Activated CD4-positive, alpha-beta memory T cell treated with anti-CD3 and anti-CD28 coated beads for 36 hours (primary cell): Measurements from ENCODE around the gene TNNT1. TPM values are rescaled to one million over a fixed set of nuclear protein-coding genes. Genes with fewer than 3 reads are reported as not detected.

Experiments used
- CTCF ChIA-PET: fragments of 350-600 bp; sonication (Branson Sonifier 250); formaldehyde crosslinking; loops from one replicate; lab custom pipeline; 2021; ENCODE audit warnings: antibody characterized with exemption, inconsistent platforms; lab: Charles Lee
- POLR2A ChIA-PET: fragments of 350-600 bp; sonication (Branson Sonifier 250); formaldehyde crosslinking; loops from one replicate; lab custom pipeline; 2021; ENCODE audit warnings: antibody characterized with exemption; lab: Charles Lee
- DNase-seq: peaks from one replicate; pipeline ENCODE4 v3.0.0-alpha.2; 2020
- H3K27ac Mint-ChIP-seq: one replicate; pipeline ENCODE4 v1.8.0; 2021; ENCODE audit warnings: mixed read lengths
- H3K27me3 Mint-ChIP-seq: one replicate; pipeline ENCODE4 v1.8.0; 2021; ENCODE audit warnings: mixed read lengths
- H3K36me3 Mint-ChIP-seq: one replicate; pipeline ENCODE4 v1.8.0; 2021; ENCODE audit warnings: mixed read lengths
- H3K4me1 Mint-ChIP-seq: one replicate; pipeline ENCODE4 v1.8.0; 2021; ENCODE audit warnings: low read depth, mixed read lengths
- H3K4me3 Mint-ChIP-seq: one replicate; pipeline ENCODE4 v1.8.0; 2021; ENCODE audit warnings: mild to moderate bottlenecking, mixed read lengths
- H3K9me3 Mint-ChIP-seq: one replicate; pipeline ENCODE4 v1.8.0; 2021; ENCODE audit warnings: mixed read lengths
- intact Hi-C: fragments of 100-400 bp; cut with micrococcal nuclease; formaldehyde crosslinking; loops from one replicate; pipeline ENCODE4 v1.15.1; 2023
- total RNA-seq, 2 experiments: library from RNA; stranded (reverse); gene quantifications; one replicate each; pipeline ENCODE4 v1.2.3, GENCODE V29; 2021

The TNNT1 gene
- total RNA-seq, 2 experiments from 2014 or later, result not detected

GRCh38 chr19:55133639-55134444 lies 15.2 kb downstream of the TNNT1 start:
- DNase-seq, result no peak
- Mint-ChIP-seq H3K36me3 (no peaks in the 10 kb centered on the region), H3K9me3 (no peaks in the 10 kb centered on the region), H3K4me1 (no peaks in the 10 kb centered on the region), H3K27me3 (peaks cover 35% of the 10 kb centered on the region), H3K27ac (no peak overlapping the region), H3K4me3 (no peak overlapping the region)
- intact Hi-C loops, result no loop called here
- ChIA-PET CTCF (interaction anchor here (1.2 to 1.6 kb wide), 2 partner anchors 16 to 46 kb away, joined by 3 to 6 read pairs; partner anchors contain the start of gene PPP1R12C), POLR2A (no interaction called here)

GRCh38 chr19:55132453-55133129 lies 16.4 kb downstream of the TNNT1 start:
- Mint-ChIP-seq H3K27me3 (peaks cover 34% of the 10 kb centered on the region), H3K4me3 (no peak overlapping the region), H3K27ac (no peak overlapping the region), H3K36me3 (no peaks in the 10 kb centered on the region), H3K9me3 (no peaks in the 10 kb centered on the region), H3K4me1 (no peaks in the 10 kb centered on the region)
- POLR2A ChIA-PET, result no interaction called here
- CTCF ChIA-PET, result interaction anchor here (1.3 to 1.6 kb wide), 2 partner anchors 44 to 371 kb away, joined by 3 to 6 read pairs; no protein-coding TSS in a partner anchor
- peak; percentile 20 for DNase-seq
- intact Hi-C loops, result no loop called here

- intact Hi-C loops, result no loop called here
- CTCF ChIA-PET, result no interaction called here
- Mint-ChIP-seq H3K4me1 (no peaks in the 10 kb centered on the region), H3K36me3 (no peaks in the 10 kb centered on the region), H3K27ac (no peak overlapping the region), H3K27me3 (peaks cover 37% of the 10 kb centered on the region), H3K9me3 (no peaks in the 10 kb centered on the region), H3K4me3 (no peak overlapping the region)
- DNase-seq, result no peak
- POLR2A ChIA-PET, result no interaction called here
These were observed 17.6 kb downstream of the TNNT1 start for GRCh38 chr19:55131421-55131820.

GRCh38 chr19:55119053-55119452 lies 30.0 kb downstream of the TNNT1 start:
- Mint-ChIP-seq H3K4me3 (peak overlapping the region; percentile 97), H3K27me3 (peaks cover 7% of the 10 kb centered on the region), H3K4me1 (peaks cover 30% of the 10 kb centered on the region), H3K36me3 (peaks cover 10% of the 10 kb centered on the region), H3K9me3 (no peaks in the 10 kb centered on the region), H3K27ac (peak overlapping the region; percentile 89)
- ChIA-PET CTCF (interaction anchor here (0.8 to 1.6 kb wide), 4 partner anchors 24 to 385 kb away, joined by 3 to 6 read pairs (median 4); no protein-coding TSS in a partner anchor), POLR2A (interaction anchor here (0.6 to 1.3 kb wide), 2 partner anchors 22 to 135 kb away, joined by 3 to 4 read pairs; no protein-coding TSS in a partner anchor)
- DNase-seq, result peak; percentile 22
- intact Hi-C loops, result no loop called here

- H3K27me3 Mint-ChIP-seq, result peaks cover 5% of the 10 kb centered on the region
- CTCF ChIA-PET, result interaction anchor here (0.8 to 2.0 kb wide), 6 partner anchors 16 to 385 kb away, joined by 3 to 6 read pairs (median 4); no protein-coding TSS in a partner anchor
- DNase-seq, result peak; percentile 65
- H3K4me1 Mint-ChIP-seq, result peaks cover 30% of the 10 kb centered on the region
- peak overlapping the region; percentile 89 for H3K27ac Mint-ChIP-seq
- no peaks in the 10 kb centered on the region for H3K9me3 Mint-ChIP-seq
- peak overlapping the region; percentile 97 for H3K4me3 Mint-ChIP-seq
- peaks cover 10% of the 10 kb centered on the region for H3K36me3 Mint-ChIP-seq
- intact Hi-C loops, result no loop called here
- POLR2A ChIA-PET, result interaction anchor here (1.3 to 1.5 kb wide), 3 partner anchors 135 to 289 kb away, joined by 3 to 7 read pairs (median 3); partner anchors contain the start of genes PPP6R1 and UBE2S
These were observed 30.5 kb downstream of the TNNT1 start for GRCh38 chr19:55118401-55118991.

GRCh38 chr19:55117663-55118391 lies 31.2 kb downstream of the TNNT1 start:
- peak overlapping the region; percentile 89 for H3K27ac Mint-ChIP-seq
- intact Hi-C loops, result loop anchor here (1.0 to 2.0 kb wide), 5 partner anchors 37 to 537 kb away; partner anchors contain the start of genes PPP6R1 and U2AF2
- H3K36me3 Mint-ChIP-seq, result peaks cover 10% of the 10 kb centered on the region
- peak; percentile 99 for DNase-seq
- ChIA-PET CTCF (interaction anchor here (0.6 to 2.0 kb wide), 12 partner anchors 16 to 1543 kb away, joined by 3 to 6 read pairs (median 4); no protein-coding TSS in a partner anchor), POLR2A (interaction anchor here (1.1 to 1.5 kb wide), 4 partner anchors 28 to 289 kb away, joined by 3 to 7 read pairs (median 3); partner anchors contain the start of genes PPP6R1 and UBE2S)
- peaks cover 30% of the 10 kb centered on the region for H3K4me1 Mint-ChIP-seq
- H3K9me3 Mint-ChIP-seq, result no peaks in the 10 kb centered on the region
- H3K4me3 Mint-ChIP-seq, result peak overlapping the region; percentile 97
- peaks cover under 1% of the 10 kb centered on the region for H3K27me3 Mint-ChIP-seq

GRCh38 chr19:55116859-55117662 lies 31.9 kb downstream of the TNNT1 start, which contains the start of gene PPP1R12C:
Gene PPP1R12C, minus strand, starts transcription at chr19:55117637. Its CDS starts 94 bp downstream, at chr19:55117543.
- ChIA-PET POLR2A (interaction anchor here (0.5 to 1.5 kb wide), 4 partner anchors 12 to 290 kb away, joined by 3 to 7 read pairs (median 3); partner anchors contain the start of genes PPP6R1 and UBE2S), CTCF (interaction anchor here (0.6 to 2.0 kb wide), 9 partner anchors 17 to 1544 kb away, joined by 3 to 5 read pairs (median 3); no protein-coding TSS in a partner anchor)
- intact Hi-C loops, result loop anchor here (1.0 to 2.0 kb wide), 5 partner anchors 36 to 538 kb away; partner anchors contain the start of genes PPP6R1 and U2AF2
- Mint-ChIP-seq H3K36me3 (peaks cover 10% of the 10 kb centered on the region), H3K4me1 (peaks cover 30% of the 10 kb centered on the region), H3K9me3 (no peaks in the 10 kb centered on the region), H3K27ac (peak within 1 kb of the TSS; percentile 89), H3K4me3 (peak within 1 kb of the TSS; percentile 97), H3K27me3 (no peaks in the 10 kb centered on the region)
- DNase-seq, result peak; percentile 35

- CTCF ChIA-PET, result interaction anchor here (1.1 to 2.0 kb wide), 4 partner anchors 24 to 516 kb away, joined by 3 to 5 read pairs (median 4); no protein-coding TSS in a partner anchor
These were observed 32.7 kb downstream of the TNNT1 start for GRCh38 chr19:55116232-55116858.

GRCh38 chr19:55115446-55116065 lies 33.5 kb downstream of the TNNT1 start:
- CTCF ChIA-PET, result interaction anchor here (0.8 to 0.9 kb wide), 2 partner anchors 26 to 27 kb away, joined by 3 to 4 read pairs; no protein-coding TSS in a partner anchor
- Mint-ChIP-seq H3K27ac (peak overlapping the region; percentile 86), H3K4me3 (peak overlapping the region; percentile 92), H3K4me1 (peaks cover 30% of the 10 kb centered on the region), H3K27me3 (no peaks in the 10 kb centered on the region), H3K9me3 (no peaks in the 10 kb centered on the region), H3K36me3 (peaks cover 12% of the 10 kb centered on the region)
- POLR2A ChIA-PET, result no interaction called here
- no peak for DNase-seq
- intact Hi-C loops, result loop anchor here (2.0 kb wide), 2 partner anchors 35 to 143 kb away; partner anchors contain the start of gene PPP6R1

More at GRCh38 chr19:55116232-55116858, 32.7 kb downstream of the TNNT1 start:
- Mint-ChIP-seq H3K4me3 (peak overlapping the region; percentile 92), H3K36me3 (peaks cover 10% of the 10 kb centered on the region), H3K9me3 (no peaks in the 10 kb centered on the region), H3K27ac (peak overlapping the region; percentile 86), H3K27me3 (no peaks in the 10 kb centered on the region), H3K4me1 (peaks cover 30% of the 10 kb centered on the region)
- POLR2A ChIA-PET, result interaction anchor here (0.5 to 1.1 kb wide), 2 partner anchors 12 to 27 kb away, joined by 3 read pairs; no protein-coding TSS in a partner anchor
- DNase-seq, result peak; percentile 72
- intact Hi-C loops, result loop anchor here (2.0 kb wide), 2 partner anchors 36 to 142 kb away; partner anchors contain the start of gene PPP6R1
